Head of caudate nucleus (tissue), 42 donors: ENCODE measurements around the gene RIPK4.

ENCODE experiments used
- DNase-seq, 42 donors: peaks; one replicate each; pipeline versions ENCODE4 v3.0.0 to v3.0.0-alpha.2; 2020 to 2021; ENCODE audit warnings: mixed read lengths in 7 of 42
- intact Hi-C: fragments of 100-400 bp; cut with DNase I; formaldehyde crosslinking; loops from one replicate; pipeline ENCODE4 v1.15.0; 2022

Gene RIPK4

DNA sequence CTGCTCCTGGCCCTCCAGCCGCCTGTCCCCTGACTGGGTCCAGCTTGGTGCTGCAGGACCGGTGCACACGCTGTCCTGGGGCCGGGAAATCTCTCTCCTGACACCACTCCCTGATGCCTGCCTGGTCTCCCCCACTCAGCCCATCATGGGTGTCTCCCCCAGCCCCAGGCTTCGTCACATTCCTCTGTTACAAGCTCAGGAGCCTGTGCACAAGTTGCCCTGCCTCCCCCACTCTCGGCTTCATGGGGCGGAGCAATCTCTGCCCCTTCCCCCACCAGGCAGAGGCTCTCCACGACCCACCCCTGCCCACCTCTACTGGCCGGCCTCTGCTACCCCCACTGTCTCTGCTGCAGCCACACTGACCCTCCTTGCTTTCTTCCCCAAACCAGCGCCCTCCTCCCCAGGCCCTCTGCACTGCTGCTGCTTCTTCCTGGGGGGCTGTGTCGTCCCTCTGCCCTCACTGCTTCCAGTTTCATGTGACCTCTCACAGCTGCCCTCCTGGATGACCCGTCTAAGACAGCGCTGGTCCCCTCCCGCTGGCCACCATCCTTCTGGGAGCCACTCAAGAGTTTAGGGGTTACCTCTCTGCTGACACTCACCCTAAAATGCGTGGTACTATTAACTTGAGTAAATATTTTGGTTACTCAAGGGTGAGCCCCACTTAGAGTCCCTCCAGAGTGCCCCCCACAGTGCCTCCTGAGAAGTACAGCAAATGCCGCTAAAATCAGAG lies 5.7 kb upstream of the RIPK4 start:
- DNase-seq: no peak
- intact Hi-C loops: loop anchor here (5.0 kb wide), 1 partner anchor 160 kb away; no protein-coding TSS in a partner anchor

- intact Hi-C loops: loop anchor here (5.0 kb wide), 1 partner anchor 159 kb away; no protein-coding TSS in a partner anchor
- peak in 1 of 42 donors; percentile 2 for DNase-seq
Observed at GRCh38 chr21:41771625-41771945, 4.7 kb upstream of the RIPK4 start.

GRCh38 chr21:41770901-41771624 lies 4.2 kb upstream of the RIPK4 start:
- DNase-seq: peak in 1 of 42 donors; percentile 19
- intact Hi-C loops: loop anchor here (5.0 kb wide), 1 partner anchor 159 kb away; no protein-coding TSS in a partner anchor

DNA sequence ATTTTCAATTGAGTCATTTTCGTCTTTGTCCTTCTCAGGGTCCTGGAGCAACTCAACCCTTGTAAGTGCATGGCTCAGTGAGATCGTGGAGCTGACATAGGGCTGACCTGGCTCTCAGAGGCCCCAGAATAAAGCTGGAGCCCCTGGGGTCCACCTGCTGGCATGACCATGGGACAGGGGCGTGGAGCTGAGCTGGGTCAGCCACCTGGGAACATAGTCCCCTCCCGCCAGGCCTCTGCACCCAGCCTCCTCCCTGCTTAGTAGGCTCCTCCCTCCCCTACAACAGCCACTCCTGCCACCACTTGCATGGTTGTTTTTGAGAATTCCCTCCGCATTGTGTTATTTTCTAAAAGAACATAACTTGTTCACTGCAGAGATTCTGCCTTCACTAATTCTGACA lies 3.1 kb upstream of the RIPK4 start:
- DNase-seq: peak in 1 of 42 donors; percentile 15
- intact Hi-C loops: loop anchor here (5.0 kb wide), 1 partner anchor 158 kb away; no protein-coding TSS in a partner anchor

DNA sequence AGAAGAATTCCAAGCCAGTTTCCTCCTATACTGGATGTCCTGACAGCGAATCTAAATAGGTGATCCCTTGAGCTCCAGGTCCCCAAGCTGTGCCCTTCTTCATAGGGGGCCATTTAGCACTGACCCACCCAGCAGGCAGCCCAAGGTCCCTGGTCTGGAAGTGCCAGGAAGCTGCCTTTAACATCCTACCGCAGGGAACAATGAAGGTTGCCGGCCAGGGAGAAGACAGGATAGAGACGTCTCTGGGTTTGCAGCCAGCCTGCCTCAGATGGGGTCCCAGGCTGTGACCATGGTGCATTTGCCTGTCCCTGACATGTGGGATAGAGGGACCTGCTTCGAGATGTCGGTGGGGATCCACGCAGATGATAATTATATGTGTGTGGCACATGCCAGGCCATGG lies 2.7 kb upstream of the RIPK4 start:
- DNase-seq: peak in 2 of 42 donors; percentile 13 to 31
- intact Hi-C loops: no loop called here

- DNase-seq: peak in 2 of 42 donors; percentile 7 to 36
- intact Hi-C loops: no loop called here
Observed at GRCh38 chr21:41769111-41769510, 2.3 kb upstream of the RIPK4 start.

GRCh38 chr21:41768437-41769042 lies 1.7 kb upstream of the RIPK4 start:
- peak in 1 of 42 donors; percentile 15 for DNase-seq
- intact Hi-C loops: no loop called here

- peak in 1 of 42 donors; percentile 23 for DNase-seq
- intact Hi-C loops: no loop called here
Observed at GRCh38 chr21:41767606-41768436, 969 bp upstream of the RIPK4 start.

- intact Hi-C loops: no loop called here
- DNase-seq: no peak
Observed at GRCh38 chr21:41765973-41766882, 624 bp downstream of the RIPK4 start.

- DNase-seq: no peak
- intact Hi-C loops: no loop called here
Observed at GRCh38 chr21:41765420-41765821, 1.4 kb downstream of the RIPK4 start.

- intact Hi-C loops: no loop called here
- DNase-seq: no peak
Observed at GRCh38 chr21:41764558-41765419, 2.1 kb downstream of the RIPK4 start.

GRCh38 chr21:41763996-41764395 lies 2.9 kb downstream of the RIPK4 start:
- DNase-seq: no peak
- intact Hi-C loops: no loop called here

GRCh38 chr21:41763398-41763931 lies 3.4 kb downstream of the RIPK4 start:
- no peak for DNase-seq

GRCh38 chr21:41762753-41763152 lies 4.1 kb downstream of the RIPK4 start:
- intact Hi-C loops: no loop called here
- no peak for DNase-seq

More at GRCh38 chr21:41763398-41763931, 3.4 kb downstream of the RIPK4 start:
- intact Hi-C loops: no loop called here

GRCh38 chr21:41761934-41762635 lies 4.8 kb downstream of the RIPK4 start:
- intact Hi-C loops: no loop called here
- DNase-seq: peak in 7 of 42 donors; percentile 9 to 47 (median 20)

- intact Hi-C loops: no loop called here
- peak in 2 of 42 donors; percentile 12 to 23 for DNase-seq
Observed at GRCh38 chr21:41761211-41761933, 5.5 kb downstream of the RIPK4 start.
